ENCODE data around the gene APOC4.

Gene APOC4

DNA sequence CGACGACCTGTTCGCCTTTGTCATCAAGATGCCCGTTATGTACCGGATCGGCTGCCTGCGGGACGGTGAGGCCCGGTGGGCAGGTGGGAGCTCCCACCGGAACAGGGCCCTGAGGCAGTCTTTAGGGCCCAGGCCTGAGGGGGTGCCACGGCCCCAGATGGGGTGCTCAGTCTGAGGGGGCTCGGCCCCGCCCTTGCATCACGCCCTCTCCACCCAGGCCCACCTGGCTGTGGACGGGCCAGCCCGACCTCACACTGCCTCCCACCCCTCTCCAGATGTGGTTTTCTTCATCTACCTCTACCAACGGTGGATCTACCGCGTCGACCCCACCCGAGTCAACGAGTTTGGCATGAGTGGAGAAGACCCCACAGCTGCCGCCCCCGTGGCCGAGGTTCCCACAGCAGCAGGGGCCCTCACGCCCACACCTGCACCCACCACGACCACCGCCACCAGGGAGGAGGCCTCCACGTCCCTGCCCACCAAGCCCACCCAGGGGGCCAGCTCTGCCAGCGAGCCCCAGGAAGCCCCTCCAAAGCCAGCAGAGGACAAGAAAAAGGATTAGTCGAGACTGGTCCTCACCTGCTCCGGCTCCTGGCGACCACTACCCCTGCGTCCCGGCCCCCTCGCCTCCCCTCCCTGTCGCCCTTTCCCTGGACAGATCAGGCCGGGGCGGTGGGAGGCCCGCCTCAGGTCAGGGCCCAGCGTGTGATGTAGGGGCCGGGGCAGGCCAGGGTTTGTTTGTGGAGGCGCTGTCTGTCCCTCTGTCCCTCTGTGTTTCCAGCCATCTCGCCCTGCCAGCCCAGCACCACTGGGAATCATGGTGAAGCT lies 50.5 kb downstream of the APOC4 start:
- no peak for DNase-seq

DNA sequence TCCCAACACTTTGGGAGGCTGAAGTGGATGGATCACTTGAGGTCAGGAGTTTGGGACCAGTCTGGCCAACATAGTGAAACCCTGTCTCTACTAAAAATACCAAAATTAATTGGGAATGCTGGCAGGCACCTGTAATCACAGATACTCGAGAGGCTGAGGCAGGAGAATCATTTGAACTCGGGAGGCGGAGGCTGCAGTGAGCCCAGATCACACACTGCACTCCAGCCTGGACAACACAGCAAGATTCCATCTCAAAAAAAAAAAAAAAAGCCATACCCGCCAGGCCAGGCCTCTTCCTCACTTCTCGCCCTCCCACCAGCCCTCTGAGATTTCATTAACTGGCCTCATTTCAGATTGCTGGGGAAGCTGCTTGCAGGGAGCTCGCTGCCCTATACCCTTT lies 51.5 kb downstream of the APOC4 start:
- no peak for DNase-seq

- no peak for DNase-seq
Measured at GRCh38 chr19:44993926-44994537, 52.0 kb downstream of the APOC4 start.

All from nucleus accumbens (tissue), 56 donors.